ENCODE results near the gene NRL. TPM values are rescaled to one million over a fixed set of nuclear protein-coding genes. Genes with fewer than 3 reads are reported as not detected.

The NRL gene
- total RNA-seq, 1 experiment from 2014 or later: 0.66 TPM

DNA sequence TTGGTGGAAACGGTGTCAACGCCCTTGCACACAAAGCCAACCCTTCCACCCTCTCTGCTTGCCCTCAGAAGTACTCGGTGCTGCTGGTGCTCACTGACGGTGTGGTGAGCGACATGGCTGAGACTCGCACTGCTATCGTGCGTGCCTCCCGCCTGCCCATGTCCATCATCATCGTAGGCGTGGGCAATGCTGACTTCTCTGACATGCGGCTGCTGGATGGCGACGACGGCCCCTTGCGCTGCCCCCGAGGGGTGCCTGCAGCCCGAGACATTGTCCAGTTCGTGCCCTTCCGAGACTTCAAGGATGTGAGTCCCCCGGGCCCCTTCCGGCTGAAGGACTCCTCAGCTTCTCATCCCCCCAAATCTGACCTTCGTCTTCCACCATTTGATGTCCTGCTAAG, 37.7 kb downstream of the NRL start (continued):
- TF ChIP-seq, protein P1, sequence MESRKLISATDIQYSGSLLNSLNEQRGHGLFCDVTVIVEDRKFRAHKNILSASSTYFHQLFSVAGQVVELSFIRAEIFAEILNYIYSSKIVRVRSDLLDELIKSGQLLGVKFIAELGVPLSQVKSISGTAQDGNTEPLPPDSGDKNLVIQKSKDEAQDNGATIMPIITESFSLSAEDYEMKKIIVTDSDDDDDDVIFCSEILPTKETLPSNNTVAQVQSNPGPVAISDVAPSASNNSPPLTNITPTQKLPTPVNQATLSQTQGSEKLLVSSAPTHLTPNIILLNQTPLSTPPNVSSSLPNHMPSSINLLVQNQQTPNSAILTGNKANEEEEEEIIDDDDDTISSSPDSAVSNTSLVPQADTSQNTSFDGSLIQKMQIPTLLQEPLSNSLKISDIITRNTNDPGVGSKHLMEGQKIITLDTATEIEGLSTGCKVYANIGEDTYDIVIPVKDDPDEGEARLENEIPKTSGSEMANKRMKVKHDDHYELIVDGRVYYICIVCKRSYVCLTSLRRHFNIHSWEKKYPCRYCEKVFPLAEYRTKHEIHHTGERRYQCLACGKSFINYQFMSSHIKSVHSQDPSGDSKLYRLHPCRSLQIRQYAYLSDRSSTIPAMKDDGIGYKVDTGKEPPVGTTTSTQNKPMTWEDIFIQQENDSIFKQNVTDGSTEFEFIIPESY (IDR thresholded peaks at IDR 0.05; ENCODE audit: extremely low read depth, insufficient replicate concordance, low read length): no peak

DNA sequence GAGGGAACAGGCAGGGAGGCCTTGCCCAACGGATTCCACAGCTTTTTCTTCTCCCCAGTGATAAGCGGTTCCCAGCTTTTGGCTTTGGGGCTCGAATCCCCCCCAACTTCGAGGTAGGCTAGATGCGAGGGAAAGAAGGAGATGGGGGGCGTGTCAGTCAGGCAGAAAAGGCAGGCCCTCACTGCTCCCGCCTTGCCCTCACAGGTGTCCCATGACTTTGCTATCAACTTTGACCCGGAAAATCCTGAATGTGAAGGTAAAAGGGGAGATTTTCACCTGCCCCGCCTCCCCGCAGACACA, 38.5 kb downstream of the NRL start:
- intact Hi-C loops (cut with micrococcal nuclease): no loop called here
- no peak overlapping the region for H3K27ac ChIP-seq (ENCODE audit: low read depth, low read length)
- no TSS peak for BruUV-seq (replicated peaks)
- no peaks in the 10 kb centered on the region for H3K9me2 ChIP-seq (ENCODE audit: insufficient read depth)
- ATAC-seq: no peak
- H3K79me2 ChIP-seq (ENCODE audit: insufficient read depth, low read length): no peaks in the 10 kb centered on the region
- H3K9me3 ChIP-seq (ENCODE audit: control insufficient read depth in 1 of 2, insufficient read depth in 1 of 2, low read depth in 1 of 2, low read length in 2 of 2): no peaks in the 10 kb centered on the region
- H3K9ac ChIP-seq (ENCODE audit: low read length): no peak overlapping the region
- H3K4me2 ChIP-seq (ENCODE audit: low read length): no peak overlapping the region
- no peak for TF ChIP-seq TCF7L2 (IDR thresholded peaks at IDR 0.05; ENCODE audit: borderline replicate concordance, extremely low read depth, insufficient read depth, insufficient read length)
- TF ChIP-seq, protein P1 (IDR thresholded peaks at IDR 0.05; ENCODE audit: extremely low read depth, insufficient replicate concordance, low read length): no peak
- TF ChIP-seq SP1 (IDR thresholded peaks at IDR 0.05; ENCODE audit: low read depth): no peak
- no peak for TF ChIP-seq ELF1 (IDR thresholded peaks at IDR 0.05; ENCODE audit: borderline replicate concordance, low read depth)
- TF ChIP-seq, protein P2, sequence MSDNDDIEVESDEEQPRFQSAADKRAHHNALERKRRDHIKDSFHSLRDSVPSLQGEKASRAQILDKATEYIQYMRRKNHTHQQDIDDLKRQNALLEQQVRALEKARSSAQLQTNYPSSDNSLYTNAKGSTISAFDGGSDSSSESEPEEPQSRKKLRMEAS (IDR thresholded peaks at IDR 0.05): no peak
- no peak for TF ChIP-seq JUND (IDR thresholded peaks at IDR 0.05)
- TF ChIP-seq EZH2phosphoT487 (IDR thresholded peaks at IDR 0.05; ENCODE audit: borderline replicate concordance): no peak
- no peak for TF ChIP-seq CBX3 (IDR thresholded peaks at IDR 0.05; ENCODE audit: low read depth)
- no peak for TF ChIP-seq EGR1 (IDR thresholded peaks at IDR 0.05; ENCODE audit: low read depth)
- no peak for TF ChIP-seq EZH2 (IDR thresholded peaks at IDR 0.05)
- H4K20me1 ChIP-seq (ENCODE audit: insufficient read depth): no peaks in the 10 kb centered on the region
- ChIA-PET CTCF (no interaction called here), RAD21 (ENCODE audit: low non-redundant PET in 1 of 2, low total read pairs in 2 of 2, uncharacterized antibody in 2 of 2, unreplicated experiment in 2 of 2) (no interaction called here), POLR2A (no interaction called here)
- H3K27me3 ChIP-seq (ENCODE audit: insufficient read depth, low read length): no peaks in the 10 kb centered on the region
- H2AFZ ChIP-seq (ENCODE audit: low read depth, low read length, poor library complexity, severe bottlenecking): no peak overlapping the region
- H3K4me3 ChIP-seq (replicated peaks in 1 of 2; ENCODE audit: low read depth in 1 of 2, low read length in 2 of 2): no peak overlapping the region
- H3K4me1 ChIP-seq (ENCODE audit: control insufficient read depth in 1 of 2, insufficient read depth in 2 of 2, low read length in 2 of 2): peaks cover 12 to 19% of the 10 kb centered on the region in 2 experiments
- no peak for DNase-seq (ENCODE audit: low read depth, low spot score)
- no peaks in the 10 kb centered on the region for H3K36me3 ChIP-seq (ENCODE audit: control insufficient read depth in 1 of 2, insufficient read depth in 2 of 2, low read length in 2 of 2)

Measured in HCT116 (cell line).